Measurements from ENCODE around the gene EEFSEC. TPM values are rescaled to one million over a fixed set of nuclear protein-coding genes. Genes with fewer than 3 reads are reported as not detected.

Gene EEFSEC
- total and polyA plus RNA-seq, 2 of the 4 experiments (the other 2 are of a cell fraction): 4.5 to 9.3 TPM

GRCh38 chr3:128364291-128364690 lies 211.0 kb downstream of the EEFSEC start:
- no peak overlapping the region for H2AK5ac ChIP-seq (ENCODE audit: low read depth, low read length)
- no peak overlapping the region for H3K18ac ChIP-seq (ENCODE audit: low read depth, low read length)
- ChIA-PET POLR2A (ENCODE audit: unreplicated experiment) (no interaction called here), CTCF (no interaction called here)
- H3K79me1 ChIP-seq (ENCODE audit: low read depth in 1 of 2, low read length in 2 of 2): no peaks in the 10 kb centered on the region; a peak in 1 of 4 replicates
- no peak for ATAC-seq (ENCODE audit: low read depth)
- no peak overlapping the region for H3K56ac ChIP-seq (ENCODE audit: extremely low read depth, insufficient read depth, low read length)
- H3K14ac ChIP-seq (replicated peaks; ENCODE audit: low read depth, low read length): no peak overlapping the region
- intact Hi-C loops (cut with micrococcal nuclease): no loop called here
- 87% methylated on average over 3 of the region's 6 CpGs; no CpG with 5 or more reads in 1 of the 2 experiments for WGBS, 2 experiments (ENCODE audit: extremely low coverage in 2 of 2, insufficient read length in 1 of 2)
- no peak overlapping the region for H3K23ac ChIP-seq (ENCODE audit: low read depth, low read length)
- no peak for DNase-seq
- H4K5ac ChIP-seq (ENCODE audit: low read depth, low read length): no peak overlapping the region
- peaks cover 10% of the 10 kb centered on the region for H3K4me1 ChIP-seq (ENCODE audit: control insufficient read depth, insufficient read depth, low read length)
- H4K8ac ChIP-seq (ENCODE audit: low read depth in 2 of 2, low read length in 2 of 2): no peak overlapping the region
- H2BK120ac ChIP-seq (ENCODE audit: low read depth, low read length): no peak overlapping the region
- no peak overlapping the region for H2BK15ac ChIP-seq (ENCODE audit: low read depth, low read length)
- dilution Hi-C loops (cut with HindIII; ENCODE audit: low sequenced_read_pairs, unreplicated experiment): no loop called here
- H3K36me3 ChIP-seq (ENCODE audit: control insufficient read depth, insufficient read depth, low read length): 0 out of 2 replicates have a peak, but pooled peaks cover 1% of the 10 kb centered on the region
- no peak overlapping the region for H3K27ac ChIP-seq (ENCODE audit: insufficient read depth, low read length)
- H2AFZ ChIP-seq (replicated peaks; ENCODE audit: low read length, poor library complexity): no peak overlapping the region
- no peak overlapping the region for H3K9ac ChIP-seq (ENCODE audit: low read depth, low read length)
- no peaks in the 10 kb centered on the region for H3K27me3 ChIP-seq (ENCODE audit: control insufficient read depth, insufficient read depth, low read length)
- no peak overlapping the region for H3K4me3 ChIP-seq (ENCODE audit: insufficient read depth, low read depth, low read length)
- no peaks in the 10 kb centered on the region for H4K20me1 ChIP-seq (ENCODE audit: insufficient read depth, low read length)
- no peak overlapping the region for H2BK20ac ChIP-seq (ENCODE audit: low read depth, low read length)
- H3K4me2 ChIP-seq (ENCODE audit: low read depth, low read length): no peak overlapping the region
- no peak overlapping the region for H2AK9ac ChIP-seq (replicated peaks; ENCODE audit: low read depth, low read length, poor library complexity)
- no peak overlapping the region for H4K91ac ChIP-seq (ENCODE audit: insufficient read depth, low read depth, low read length)
- TF ChIP-seq RFX5 (IDR thresholded peaks at IDR 0.05; ENCODE audit: low read depth, low read length): no peak
- TF ChIP-seq RCOR1 (IDR thresholded peaks at IDR 0.05; ENCODE audit: insufficient replicate concordance, low read length): no peak
- TF ChIP-seq CTCF (conservative IDR thresholded peaks at IDR 0.05; ENCODE audit: low read depth, low read length): no peak
- TF ChIP-seq RAD21 (IDR thresholded peaks at IDR 0.05; ENCODE audit: low read length): no peak
- no peak for TF ChIP-seq MXI1 (IDR thresholded peaks at IDR 0.05; ENCODE audit: borderline replicate concordance, low read depth, low read length)
- no peak for TF ChIP-seq POLR2A (IDR thresholded peaks at IDR 0.05; ENCODE audit: low read depth, low read length)
- no peak for TF ChIP-seq CEBPB (IDR thresholded peaks at IDR 0.05; ENCODE audit: low read depth, low read length)
- TF ChIP-seq ELK1 (IDR thresholded peaks at IDR 0.05; ENCODE audit: borderline replicate concordance, low read depth, low read length): no peak
- no peak for TF ChIP-seq MAZ (IDR thresholded peaks at IDR 0.05; ENCODE audit: borderline replicate concordance, low read depth, low read length)
- no peak for TF ChIP-seq BHLHE40 (IDR thresholded peaks at IDR 0.05; ENCODE audit: low read depth, low read length)
- TF ChIP-seq MAFK (IDR thresholded peaks at IDR 0.05; ENCODE audit: low read depth, low read length): no peak
- in situ Hi-C loops (cut with MboI; ENCODE audit: low sequenced_read_pairs): no loop called here
- no peaks in the 10 kb centered on the region for H3K9me3 ChIP-seq (ENCODE audit: control insufficient read depth, insufficient read depth, low read length)
- no peak overlapping the region for H3K4ac ChIP-seq (ENCODE audit: low read depth, low read length)
- no peak overlapping the region for H2BK5ac ChIP-seq (ENCODE audit: low read depth, low read length, poor library complexity, severe bottlenecking)
- H3K9me1 ChIP-seq (ENCODE audit: insufficient read depth, low read length): peaks cover 18% of the 10 kb centered on the region; the same call in 1 of the 2 replicates
- no TSS peak for BruUV-seq (replicated peaks)
